HG03060 (cell line): ENCODE data around the gene PDPK1.

Experiments used
- ATAC-seq: cut with Tn5 transposase; IDR thresholded peaks from one replicate; pipeline ENCODE4 v1.9.1; 2021; ENCODE audit warnings: low read depth, moderate number of reproducible peaks; ENCODE audit not compliant: unreplicated experiment

PDPK1 gene

DNA sequence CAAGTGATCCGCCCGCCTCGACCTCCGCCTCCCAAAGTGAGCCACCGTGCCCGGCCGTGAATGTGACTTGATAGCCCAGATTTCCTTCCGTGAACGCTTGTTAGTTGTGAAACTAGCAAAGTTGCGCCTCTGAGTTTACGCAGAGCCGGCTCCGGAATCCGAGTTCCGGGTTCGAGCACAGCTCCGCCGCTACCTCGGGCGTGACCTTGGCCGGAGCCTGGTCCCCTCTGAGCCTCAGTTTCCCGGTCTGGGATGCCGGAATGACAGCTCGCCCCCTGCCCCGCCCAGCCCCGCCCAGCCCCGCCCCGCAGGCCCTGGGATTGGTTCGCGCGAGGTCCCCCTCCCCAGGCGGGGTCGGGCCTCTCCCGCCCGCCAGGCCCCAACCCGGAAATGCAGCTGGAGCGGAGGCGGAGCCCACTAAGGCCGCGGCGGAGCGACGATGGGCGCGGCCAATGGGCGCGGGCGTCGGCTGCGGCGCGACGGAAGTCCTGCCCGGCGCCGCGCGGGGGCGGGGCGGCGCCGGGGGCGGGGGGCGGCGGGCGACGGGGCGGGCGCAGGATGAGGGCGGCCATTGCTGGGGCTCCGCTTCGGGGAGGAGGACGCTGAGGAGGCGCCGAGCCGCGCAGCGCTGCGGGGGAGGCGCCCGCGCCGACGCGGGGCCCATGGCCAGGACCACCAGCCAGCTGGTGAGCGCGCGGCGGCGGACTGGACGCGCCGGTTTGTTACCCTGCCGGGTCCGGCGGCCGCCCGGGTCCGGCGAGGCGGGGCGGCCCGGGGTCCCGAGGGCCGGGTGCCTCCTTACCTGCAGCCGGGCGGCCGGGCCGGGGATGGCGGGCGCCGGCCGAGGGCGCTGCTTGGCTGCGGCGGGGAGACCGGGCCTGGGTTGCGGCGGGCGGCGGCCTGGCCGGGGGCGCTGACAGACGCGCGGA is at the start of gene PDPK1:
Gene PDPK1 (plus strand): TSS at position 571 of the 929 bp plus-strand sequence. CDS start 92 bp downstream, at position 663.
- ATAC-seq = peak; percentile 46

GRCh38 chr16:2489581-2489980 is 48.2 kb upstream of the PDPK1 start:
- ATAC-seq = no peak

GRCh38 chr16:2490190-2491105 is 47.4 kb upstream of the PDPK1 start:
- ATAC-seq = no peak

- ATAC-seq = no peak
These were observed 45.5 kb upstream of the PDPK1 start for GRCh38 chr16:2492292-2492691.

DNA sequence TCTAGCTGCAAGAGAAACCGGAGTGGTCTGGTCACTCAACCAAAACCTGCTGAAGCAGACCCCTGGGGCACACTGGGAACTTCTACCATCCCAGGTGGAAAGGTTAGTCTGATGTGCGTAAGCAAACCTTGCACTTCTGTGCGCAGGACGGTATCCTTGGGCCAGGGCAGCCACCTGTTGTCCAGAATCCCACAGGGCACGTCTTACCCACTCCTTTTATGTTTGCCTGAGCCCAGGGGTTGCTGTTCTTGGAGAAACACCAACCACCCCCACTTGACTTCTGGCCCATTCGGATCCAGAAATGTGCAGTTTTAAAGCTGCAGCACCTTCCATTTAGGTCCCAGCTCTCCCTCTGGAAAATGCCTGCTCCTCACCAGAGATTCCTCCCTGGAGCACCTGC is 44.2 kb upstream of the PDPK1 start:
- ATAC-seq = no peak

GRCh38 chr16:2494616-2495015 is 43.2 kb upstream of the PDPK1 start:
- ATAC-seq = no peak

GRCh38 chr16:2495041-2495440 is 42.8 kb upstream of the PDPK1 start:
- no peak for ATAC-seq

DNA sequence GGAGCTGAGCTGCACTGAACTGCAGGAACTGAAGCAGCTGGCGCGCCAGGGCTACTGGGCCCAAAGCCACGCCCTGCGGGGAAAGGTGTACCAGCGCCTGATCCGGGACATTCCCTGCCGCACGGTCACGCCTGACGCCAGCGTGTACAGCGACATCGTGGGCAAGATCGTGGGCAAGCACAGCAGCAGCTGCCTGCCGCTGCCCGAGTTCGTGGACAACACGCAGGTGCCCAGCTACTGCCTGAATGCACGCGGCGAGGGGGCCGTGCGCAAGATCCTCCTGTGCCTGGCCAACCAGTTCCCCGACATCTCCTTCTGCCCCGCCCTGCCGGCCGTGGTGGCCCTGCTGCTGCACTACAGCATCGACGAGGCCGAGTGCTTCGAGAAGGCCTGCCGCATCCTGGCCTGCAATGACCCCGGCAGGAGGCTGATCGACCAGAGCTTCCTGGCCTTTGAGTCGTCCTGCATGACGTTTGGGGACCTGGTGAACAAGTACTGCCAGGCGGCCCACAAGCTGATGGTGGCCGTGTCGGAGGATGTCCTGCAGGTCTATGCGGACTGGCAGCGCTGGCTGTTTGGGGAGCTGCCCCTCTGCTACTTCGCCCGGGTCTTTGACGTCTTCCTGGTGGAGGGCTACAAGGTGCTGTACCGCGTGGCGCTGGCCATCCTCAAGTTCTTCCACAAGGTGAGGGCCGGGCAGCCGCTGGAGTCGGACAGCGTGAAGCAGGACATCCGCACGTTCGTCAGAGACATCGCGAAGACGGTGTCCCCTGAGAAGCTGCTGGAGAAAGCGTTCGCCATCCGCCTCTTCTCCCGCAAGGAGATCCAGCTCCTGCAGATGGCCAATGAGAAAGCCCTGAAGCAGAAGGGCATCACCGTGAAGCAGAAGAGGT is 41.4 kb upstream of the PDPK1 start:
- no peak for ATAC-seq

GRCh38 chr16:2497116-2497630 is 40.6 kb upstream of the PDPK1 start:
- no peak for ATAC-seq

GRCh38 chr16:2497695-2498484 is 39.9 kb upstream of the PDPK1 start:
- no peak for ATAC-seq

GRCh38 chr16:2498531-2499253 is 39.1 kb upstream of the PDPK1 start:
- no peak for ATAC-seq

- no peak for ATAC-seq
These were observed 38.4 kb upstream of the PDPK1 start for GRCh38 chr16:2499454-2499853.

- no peak for ATAC-seq
These were observed 37.9 kb upstream of the PDPK1 start for GRCh38 chr16:2499890-2500429.

DNA sequence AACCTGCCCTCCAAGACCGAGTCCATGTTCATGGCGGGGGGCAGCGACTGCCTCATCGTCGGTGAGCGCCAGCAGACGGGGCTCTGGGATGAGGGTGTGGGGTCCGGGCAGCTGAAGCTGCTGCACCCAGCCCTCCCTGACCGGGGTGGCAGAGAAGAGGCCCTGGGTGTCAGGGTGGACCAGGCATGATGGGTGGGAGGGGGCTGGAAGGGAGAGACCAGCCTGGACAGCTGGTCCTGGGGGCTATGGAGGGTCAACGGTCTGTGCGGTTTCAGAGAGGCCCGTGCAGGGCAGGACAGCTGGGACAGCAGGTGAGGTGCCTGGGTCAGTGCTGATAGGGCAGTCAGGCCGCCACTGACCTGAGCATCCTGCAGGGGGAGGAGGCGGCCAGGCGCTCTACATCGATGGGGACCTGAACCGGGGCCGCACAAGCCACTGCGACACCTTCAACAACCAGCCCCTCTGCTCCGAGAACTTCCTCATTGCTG is 37.3 kb upstream of the PDPK1 start:
- ATAC-seq = no peak

DNA sequence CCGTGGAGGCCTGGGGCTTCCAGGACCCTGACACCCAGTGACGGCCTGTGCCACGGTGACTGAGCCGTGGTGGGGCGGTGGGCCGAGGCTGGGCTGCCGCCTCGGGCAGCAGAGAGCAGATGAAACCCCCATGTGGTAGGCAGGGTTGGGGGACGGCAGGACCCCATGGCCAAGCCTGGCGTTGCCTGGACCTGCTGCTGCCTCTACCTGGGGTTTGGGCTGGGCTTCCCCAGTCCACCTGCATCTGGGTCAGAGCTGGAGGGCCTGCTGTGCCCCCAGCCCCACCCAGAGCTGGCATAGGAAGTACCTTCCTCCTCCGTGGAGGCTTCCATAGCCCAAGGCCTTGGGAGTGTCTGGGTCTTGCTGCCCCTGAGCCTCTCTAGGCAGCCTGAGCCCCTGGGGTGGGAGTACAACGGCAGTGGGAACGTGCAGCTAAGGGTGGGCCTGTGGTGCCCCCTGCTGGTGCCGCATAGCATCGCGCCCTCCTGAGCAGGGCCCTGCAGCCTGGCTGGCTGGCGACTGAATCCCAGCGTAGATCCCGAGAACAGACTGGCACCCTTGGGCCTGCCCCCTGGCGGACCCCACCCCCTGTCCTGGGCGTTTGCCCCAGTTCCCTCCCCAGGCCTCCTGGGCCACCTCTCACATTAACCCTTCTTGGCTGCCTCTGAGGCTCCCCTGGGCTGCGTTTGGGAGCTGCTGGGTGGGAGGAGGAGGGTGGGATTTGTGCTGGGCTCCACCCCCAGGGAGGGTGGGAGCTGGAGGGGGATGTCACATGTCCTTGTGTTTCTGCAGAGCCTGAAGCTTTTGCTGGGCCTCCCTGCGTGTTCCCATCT is 36.7 kb upstream of the PDPK1 start:
- ATAC-seq = peak; percentile 44

DNA sequence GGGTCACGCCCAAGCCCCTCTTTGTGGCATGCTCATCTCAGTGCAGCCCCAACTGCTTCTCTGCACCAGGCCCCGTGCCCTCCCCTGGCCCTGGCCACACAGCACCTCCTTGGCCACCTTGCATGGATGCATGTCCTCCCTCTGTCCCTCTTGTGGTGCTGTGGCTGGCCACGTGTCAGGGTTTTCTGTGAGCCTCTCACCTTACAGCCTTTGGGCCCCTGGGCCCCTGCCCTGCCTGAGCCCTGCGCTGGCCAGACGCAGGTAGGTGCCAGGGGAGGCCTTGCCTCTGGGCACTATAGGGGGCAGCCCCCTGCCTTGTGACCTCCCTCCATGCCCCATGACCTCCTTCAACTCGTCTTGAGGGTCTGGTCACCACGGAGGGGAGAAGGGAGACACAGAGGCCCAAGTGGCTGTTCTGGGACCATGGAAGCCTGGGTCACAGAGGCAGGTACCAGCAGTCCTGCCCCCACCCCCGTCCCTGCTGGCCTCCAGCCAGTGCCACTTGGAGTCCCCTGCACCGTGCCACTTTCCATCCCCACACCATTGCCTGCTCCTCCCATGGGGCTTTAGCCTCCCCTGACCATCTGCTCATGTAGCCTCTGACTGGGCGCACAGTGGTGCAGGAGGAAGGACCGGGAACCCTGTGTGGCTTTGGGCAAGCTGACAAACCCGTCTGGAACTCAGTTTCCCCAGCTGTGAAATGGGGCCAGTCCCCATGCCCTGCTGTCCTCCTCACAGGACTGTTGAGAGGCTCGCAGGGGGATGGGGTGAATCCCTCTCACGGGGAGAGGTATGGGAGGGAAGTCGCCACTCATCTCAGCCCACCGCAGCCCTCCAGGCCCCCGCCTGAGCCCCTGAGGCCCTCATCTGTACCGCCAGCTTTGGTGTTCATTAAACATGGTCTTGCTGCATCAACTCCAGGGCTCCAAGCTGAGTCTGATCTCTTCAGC is 35.6 kb upstream of the PDPK1 start:
- ATAC-seq = no peak
